A549 (cell line): ENCODE measurements around the gene EPN2. TPM values are rescaled to one million over a fixed set of nuclear protein-coding genes. Genes with fewer than 3 reads are reported as not detected.

Experiments used
- ATAC-seq, 2 experiments: fragments of 200-7000 bp in 1 of 2; fragments of >200 bp in 1 of 2; cut with Nextera tagmentation in 1 of 2; cut with Tn5 transposase in 1 of 2; 3 replicates each; pipeline versions ENCODE4 v1.8.0 to v1.9.1; 2018 to 2020; ENCODE audit warnings: mild to moderate bottlenecking in 1 of 2, moderate library complexity in 1 of 2
- CTCF ChIA-PET: fragments of 300-600 bp; sonication (Branson Sonifier 250); formaldehyde crosslinking; extraction: SDS; loops from one replicate; lab custom pipeline; 2021; ENCODE audit warnings: antibody characterized with exemption, inconsistent platforms; lab: Yijun Ruan, JAX
- POLR2A ChIA-PET: fragments of 350-600 bp; formaldehyde crosslinking; extraction: SDS; loops from one replicate; lab custom pipeline; 2021; ENCODE audit warnings: antibody characterized with exemption, inconsistent platforms; lab: Yijun Ruan, JAX
- DNase-seq, 2 experiments: peaks; one replicate each; pipeline versions ENCODE4 v3.0.0 to v3.0.0-alpha.2; 2011 to 2016; ENCODE audit warnings: low read depth in 1 of 2, low spot score in 1 of 2
- FAIRE-seq: peaks from 2 replicates; lab custom pipeline; 2011; peaks lifted over from hg19 to GRCh38; lab: Jason Lieb, UNC
- H3K27ac ChIP-seq, 2 experiments: fragments of >200 bp; sonication (Bioruptor Twin); formaldehyde crosslinking; 3 replicates each; pipeline ENCODE4 v1.5.1; 2016 to 2017
- H3K4me1 ChIP-seq: fragments of >200 bp; sonication (Bioruptor Twin); formaldehyde crosslinking; 3 replicates; pipeline ENCODE4 v1.6.1; 2016
- H3K4me2 ChIP-seq: fragments of >200 bp; sonication (Bioruptor Twin); formaldehyde crosslinking; 3 replicates; pipeline ENCODE4 v1.6.1; 2016
- H3K4me3 ChIP-seq: fragments of >200 bp; sonication (Bioruptor Twin); formaldehyde crosslinking; 3 replicates; pipeline ENCODE4 v1.5.1; 2016
- H3K9me3 ChIP-seq: fragments of >200 bp; sonication (Bioruptor Twin); formaldehyde crosslinking; 3 replicates; pipeline ENCODE4 v1.6.1; 2016
- CBX8 ChIP-seq: fragments of 200-600 bp; sonication (generic); IDR thresholded peaks from 2 replicates; pipeline ENCODE4 v1.6.1; 2016
- CHD4 ChIP-seq: fragments of 200-600 bp; sonication (generic); IDR thresholded peaks from 2 replicates; pipeline ENCODE4 v1.6.1; 2016; ENCODE audit warnings: antibody characterized with exemption, mild to moderate bottlenecking, borderline replicate concordance
- EHMT2 ChIP-seq: fragments of 200-600 bp; sonication (generic); IDR thresholded peaks from 2 replicates; pipeline ENCODE4 v1.6.1; 2016; ENCODE audit warnings: antibody characterized with exemption, low read depth, mild to moderate bottlenecking, moderate library complexity
- ELK1 ChIP-seq: fragments of 150-350 bp; IDR thresholded peaks from 2 replicates; pipeline ENCODE4 v1.6.1; 2014; ENCODE audit warnings: low read depth, mild to moderate bottlenecking, low read length
- EP300 ChIP-seq, 2 experiments: fragments of >200 bp; sonication (Bioruptor Twin); formaldehyde crosslinking; IDR thresholded peaks; 2 replicates in 1 of 2; 3 replicates in 1 of 2; pipeline ENCODE4 v1.6.1; 2016 to 2017
- ESRRA ChIP-seq: fragments of 150-350 bp; IDR thresholded peaks from 2 replicates; pipeline ENCODE4 v1.6.1; 2014; ENCODE audit warnings: mild to moderate bottlenecking, low read length, borderline replicate concordance
- FOSB ChIP-seq: fragments of 250-450 bp; sonication (Bioruptor Pico); IDR thresholded peaks from 2 replicates; pipeline ENCODE4 v1.5.0; 2020; ENCODE audit warnings: mild to moderate bottlenecking, moderate library complexity
- FOSL2 ChIP-seq, 2 experiments: fragments of 450-650 bp in 1 of 2; fragments of >200 bp in 1 of 2; sonication (Bioruptor Twin) in 1 of 2; formaldehyde crosslinking; IDR thresholded peaks; 2 replicates each; pipeline versions ENCODE4 v1.5.0 to v1.6.1; 2016 to 2020; ENCODE audit warnings: mild to moderate bottlenecking in 1 of 2, moderate library complexity in 1 of 2
- HES2 ChIP-seq: fragments of >200 bp; sonication (Bioruptor Twin); formaldehyde crosslinking; IDR thresholded peaks from 2 replicates; pipeline ENCODE4 v1.6.1; 2016
- HMGXB4 ChIP-seq: fragments of 250-450 bp; sonication (Bioruptor Pico); IDR thresholded peaks from 2 replicates; pipeline ENCODE4 v1.5.0; 2021; ENCODE audit warnings: mild to moderate bottlenecking, moderate library complexity, borderline replicate concordance
- HOXA7 ChIP-seq: fragments of 250-450 bp; sonication (Bioruptor Pico); IDR thresholded peaks from 2 replicates; pipeline ENCODE4 v1.5.0; 2020; ENCODE audit warnings: mild to moderate bottlenecking, moderate library complexity
- KDM1A ChIP-seq: fragments of 200-600 bp; sonication (generic); IDR thresholded peaks from 2 replicates; pipeline ENCODE4 v1.6.1; 2016; ENCODE audit warnings: low read depth, mild to moderate bottlenecking
- MAFK ChIP-seq: fragments of 450-650 bp; IDR thresholded peaks from 2 replicates; pipeline ENCODE4 v1.6.1; 2014; ENCODE audit not compliant: partially characterized antibody
- MAX ChIP-seq: IDR thresholded peaks from 2 replicates; pipeline ENCODE4 v1.6.1; 2012
- NPAS2 ChIP-seq: fragments of 250-450 bp; sonication (Bioruptor Pico); IDR thresholded peaks from 2 replicates; pipeline ENCODE4 v1.8.0; 2022; ENCODE audit warnings: mild to moderate bottlenecking, moderate library complexity, borderline replicate concordance
- NR3C1 ChIP-seq: fragments of >200 bp; sonication (Bioruptor Twin); formaldehyde crosslinking; IDR thresholded peaks from 3 replicates; pipeline ENCODE4 v1.6.1; 2017
- POLR2A ChIP-seq: IDR thresholded peaks from 2 replicates; pipeline ENCODE4 v1.6.1; 2012; ENCODE audit warnings: mild to moderate bottlenecking, low read length
- TFCP2L1 ChIP-seq: fragments of 250-450 bp; sonication (Bioruptor Pico); IDR thresholded peaks from 2 replicates; pipeline ENCODE4 v1.5.0; 2021; ENCODE audit warnings: mild to moderate bottlenecking
- USF2 ChIP-seq: fragments of 450-650 bp; IDR thresholded peaks from 2 replicates; pipeline ENCODE4 v1.6.1; 2014; ENCODE audit warnings: antibody characterized with exemption
- ZC3H11A ChIP-seq: fragments of 450-650 bp; IDR thresholded peaks from 2 replicates; pipeline ENCODE4 v1.6.1; 2014; ENCODE audit warnings: antibody characterized with exemption, mild to moderate bottlenecking
- ZFP36 ChIP-seq: fragments of 450-650 bp; IDR thresholded peaks from 2 replicates; pipeline ENCODE4 v1.6.1; 2014; ENCODE audit warnings: borderline replicate concordance; ENCODE audit not compliant: partially characterized antibody
- ZNF302 ChIP-seq: fragments of 250-450 bp; sonication (Bioruptor Pico); IDR thresholded peaks from 2 replicates; pipeline ENCODE4 v1.9.0; 2021; ENCODE audit warnings: inconsistent platforms, mild to moderate bottlenecking, moderate library complexity
- WGBS: methylation state at CpG from one replicate; pipeline ENCODE4 v1.1.6; 2017; ENCODE audit errors: missing lambda C conversion rate; 5-methylcytosine and 5-hydroxymethylcytosine counted together
- polyA plus RNA-seq, 4 experiments: library from polyadenylated mRNA; depleted of rRNA in 3 of 4; stranded (reverse); fragments of >200 nt; fragmentation: RNase III in 1 of 4; extraction: RNeasy Plus Mini Kit Qiagen cat#74134 plus additional on column Dnase treatment in 1 of 4; gene quantifications; 2 replicates in 3 of 4; 3 replicates in 1 of 4; pipeline ENCODE4 v1.2.3, GENCODE V29; 2011 to 2017

The EPN2 gene
- polyA plus RNA-seq, 2 of the 4 experiments (the other 2 are of a cell fraction): 32.1 to 33.8 TPM

GRCh38 chr17:19371259-19372010 lies 134.3 kb downstream of the EPN2 start (continued):
- TF ChIP-seq KDM1A (no peak), ELK1 (no peak), FOSB (no peak), ZFP36 (no peak), FOSL2 (IDR thresholded peaks at IDR 0.05) (no peak), FOSL2 (CRISPR knock-in tag; IDR thresholded peaks at IDR 0.05) (no peak), NPAS2 (CRISPR knock-in tag) (no peak)

- POLR2A ChIA-PET: no interaction called here
- CTCF ChIA-PET: interaction anchor here (0.8 to 12.3 kb wide), 3 partner anchors 8 to 395 kb away, joined by 3 to 148 read pairs (median 5); partner anchors contain the start of gene B9D1
- no peak for ATAC-seq
- FAIRE-seq: no peak
- no peaks in the 10 kb centered on the region for H3K9me3 ChIP-seq
- no peak for DNase-seq
- no peak overlapping the region for H3K4me3 ChIP-seq
- TF ChIP-seq EP300 (IDR thresholded peaks at IDR 0.05) (no peak), HMGXB4 (CRISPR knock-in tag) (no peak), POLR2A (no peak), ZNF302 (CRISPR knock-in tag) (no peak)
- H3K4me1 ChIP-seq: peaks cover 23% of the 10 kb centered on the region
- H3K4me2 ChIP-seq: no peak overlapping the region
- H3K27ac ChIP-seq: no peak overlapping the region
- WGBS: 73% methylated on average over 9 of the region's 9 CpGs
Measured at GRCh38 chr17:19372011-19372370, 134.8 kb downstream of the EPN2 start.

GRCh38 chr17:19372439-19372838 lies 135.3 kb downstream of the EPN2 start:
- TF ChIP-seq MAFK: no peak
- TF ChIP-seq ZC3H11A: no peak
- no peak for TF ChIP-seq MAX
- TF ChIP-seq ESRRA: no peak
- TF ChIP-seq CHD4: no peak
- TF ChIP-seq HOXA7: no peak
- no peak for TF ChIP-seq HMGXB4 (CRISPR knock-in tag)
- no peak for TF ChIP-seq EHMT2
- TF ChIP-seq TFCP2L1: no peak
- TF ChIP-seq HES2: no peak
- no peak for TF ChIP-seq NPAS2 (CRISPR knock-in tag)
- TF ChIP-seq NR3C1: no peak
- no peak for TF ChIP-seq USF2
- TF ChIP-seq ZNF302 (CRISPR knock-in tag): no peak
- no peak for TF ChIP-seq CBX8
- TF ChIP-seq FOSB: no peak
- no peak for TF ChIP-seq ELK1
- no peak for TF ChIP-seq EP300 (IDR thresholded peaks at IDR 0.05)
- TF ChIP-seq FOSL2 (IDR thresholded peaks at IDR 0.05): no peak
- no peak for TF ChIP-seq FOSL2 (CRISPR knock-in tag; IDR thresholded peaks at IDR 0.05)
- Histone ChIP-seq H3K9me3 (no peaks in the 10 kb centered on the region), H3K4me3 (no peak overlapping the region), H3K4me2 (no peak overlapping the region), H3K4me1 (peaks cover 23% of the 10 kb centered on the region), H3K27ac (no peak overlapping the region)
- no peak for ATAC-seq
- WGBS: 88% methylated on average over 12 of the region's 12 CpGs
- CTCF ChIA-PET: interaction anchor here (0.8 to 12.3 kb wide), 3 partner anchors 8 to 395 kb away, joined by 3 to 148 read pairs (median 5); partner anchors contain the start of gene B9D1
- DNase-seq: no peak
- no peak for FAIRE-seq
- POLR2A ChIA-PET: no interaction called here
